ENCODE measurements around the gene FCMR.
"Not testable (repeated sequence)": the region's sequence is repeated elsewhere in the genome, so short reads cannot be mapped to it uniquely, and the experiment has no call there.

FCMR gene

DNA sequence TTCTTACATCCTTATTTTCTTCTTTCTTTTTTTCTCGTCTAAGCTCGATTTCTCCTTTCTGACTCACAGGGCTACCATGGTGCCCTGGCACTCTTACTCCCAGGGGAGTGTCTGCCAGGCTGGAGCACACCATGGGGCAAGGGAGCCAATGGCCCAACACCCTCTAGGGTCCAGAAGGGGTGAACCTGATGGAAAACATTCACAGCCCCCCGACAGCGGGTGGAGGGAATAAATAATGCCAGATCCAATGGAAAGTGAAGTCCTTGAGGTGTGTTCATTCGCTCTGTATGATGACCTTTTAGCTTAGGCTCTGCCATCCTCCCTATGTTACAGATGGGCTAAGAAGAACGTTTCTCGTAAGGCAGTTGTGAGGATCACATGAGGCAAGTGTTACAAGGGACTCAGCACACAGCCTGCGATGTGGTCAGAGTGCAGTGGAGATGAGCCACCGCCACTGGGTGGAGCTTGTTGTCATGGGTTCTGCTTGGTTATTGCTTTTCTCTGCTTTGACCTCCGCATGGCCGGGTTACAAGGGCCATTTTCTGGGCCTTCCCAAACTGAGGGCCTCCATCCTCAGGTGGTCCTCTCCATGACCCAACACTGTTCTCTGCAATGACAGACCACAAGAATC, 3.5 kb upstream of the FCMR start:
- DNase-seq (ENCODE audit: extremely low spot score, insufficient read length, low read depth) (no peak), FAIRE-seq (peak; percentile 86)

- DNase-seq (ENCODE audit: extremely low spot score, insufficient read length, low read depth) (no peak), FAIRE-seq (no peak)
Measured at GRCh38 chr1:206924592-206925105, 2.9 kb upstream of the FCMR start.

GRCh38 chr1:206923961-206924557, 2.3 kb upstream of the FCMR start:
- DNase-seq (ENCODE audit: extremely low spot score, insufficient read length, low read depth), result not testable (repeated sequence)
- peak; percentile 89 for FAIRE-seq

GRCh38 chr1:206923009-206923960, 1.5 kb upstream of the FCMR start:
- FAIRE-seq (peak; percentile 83), DNase-seq (ENCODE audit: extremely low spot score, insufficient read length, low read depth) (peak; percentile 43)

GRCh38 chr1:206922524-206922923, 783 bp upstream of the FCMR start:
- FAIRE-seq (no peak), DNase-seq (ENCODE audit: extremely low spot score, insufficient read length, low read depth) (no peak)

GRCh38 chr1:206918076-206918475, 3.7 kb downstream of the FCMR start:
- peak; percentile 15 for FAIRE-seq
- no peak for DNase-seq (ENCODE audit: extremely low spot score, insufficient read length, low read depth)

DNA sequence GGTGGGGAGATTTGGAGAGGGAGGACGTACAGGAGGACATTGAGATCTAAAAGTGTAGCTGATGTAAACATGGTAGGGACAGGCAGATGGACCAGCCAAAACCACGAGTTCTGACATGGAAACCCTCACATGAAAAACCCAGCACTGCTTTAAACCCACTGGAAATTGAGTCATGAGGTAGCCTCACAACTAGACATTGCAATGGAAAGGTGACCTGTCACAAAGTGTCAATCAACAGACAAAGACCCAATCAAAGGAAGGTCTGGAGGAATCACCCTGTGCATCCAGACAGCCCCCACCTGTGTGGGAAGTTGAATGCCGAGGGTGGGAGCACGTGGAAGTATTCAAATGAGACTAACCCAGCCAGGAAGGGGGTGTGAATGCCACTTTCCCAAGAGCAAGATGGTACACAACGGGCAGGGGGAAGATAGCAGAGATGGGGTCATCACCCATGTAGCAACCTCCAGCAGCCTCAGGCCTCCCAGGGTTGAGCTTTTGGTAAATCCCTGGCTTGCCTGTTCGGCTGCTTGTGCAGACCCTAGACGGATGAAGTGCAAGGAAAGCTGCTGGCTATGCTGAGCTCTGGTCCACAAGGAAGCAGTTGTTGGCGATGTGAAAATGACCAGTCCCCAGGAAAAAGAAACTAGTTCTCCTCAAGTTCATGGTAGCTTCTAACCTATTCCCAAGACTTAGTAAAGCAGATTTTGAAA, 5.6 kb downstream of the FCMR start:
- FAIRE-seq, result no peak
- no peak for DNase-seq (ENCODE audit: extremely low spot score, insufficient read length, low read depth)

GRCh38 chr1:206915030-206915735, 6.6 kb downstream of the FCMR start:
- no peak for DNase-seq (ENCODE audit: extremely low spot score, insufficient read length, low read depth)
- FAIRE-seq, result no peak

DNA sequence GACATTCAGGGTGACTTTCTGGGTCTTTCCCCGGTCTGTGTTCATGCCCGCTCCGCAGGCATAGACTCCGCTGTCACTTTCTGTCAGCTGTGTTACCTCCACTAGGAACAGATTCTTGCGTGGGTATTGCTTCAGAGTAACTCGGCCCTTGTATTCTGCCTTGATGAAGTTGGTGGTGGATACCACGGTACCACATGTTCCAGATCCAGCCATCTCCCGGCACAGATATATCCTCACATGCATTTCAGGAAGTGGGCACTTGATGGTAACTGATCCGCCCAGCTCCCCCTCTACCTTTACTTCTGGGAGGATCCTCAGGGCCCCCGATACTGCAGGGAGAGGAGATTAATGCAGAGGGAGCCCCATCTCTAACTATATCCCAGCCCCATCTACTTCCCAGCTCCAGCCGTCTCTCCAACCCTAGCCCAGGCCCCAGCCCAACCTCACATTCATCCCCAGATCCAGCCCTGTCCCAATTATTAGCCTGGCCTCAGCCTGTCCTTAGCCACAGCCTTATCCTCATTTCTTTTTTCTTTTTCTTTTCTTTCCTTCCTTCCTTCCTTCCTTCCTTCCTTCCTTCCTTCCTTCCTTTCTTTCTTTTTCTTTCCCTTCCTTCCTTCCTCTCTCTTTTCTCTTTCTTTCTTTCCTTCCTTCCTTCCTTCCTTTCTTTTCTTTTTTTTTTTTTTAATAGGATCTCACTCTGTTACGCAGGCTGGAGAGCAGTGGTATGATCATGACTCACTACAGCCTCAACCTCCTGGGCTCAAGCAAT, 7.8 kb downstream of the FCMR start:
- DNase-seq (ENCODE audit: extremely low spot score, insufficient read length, low read depth) (no peak), FAIRE-seq (no peak)

DNA sequence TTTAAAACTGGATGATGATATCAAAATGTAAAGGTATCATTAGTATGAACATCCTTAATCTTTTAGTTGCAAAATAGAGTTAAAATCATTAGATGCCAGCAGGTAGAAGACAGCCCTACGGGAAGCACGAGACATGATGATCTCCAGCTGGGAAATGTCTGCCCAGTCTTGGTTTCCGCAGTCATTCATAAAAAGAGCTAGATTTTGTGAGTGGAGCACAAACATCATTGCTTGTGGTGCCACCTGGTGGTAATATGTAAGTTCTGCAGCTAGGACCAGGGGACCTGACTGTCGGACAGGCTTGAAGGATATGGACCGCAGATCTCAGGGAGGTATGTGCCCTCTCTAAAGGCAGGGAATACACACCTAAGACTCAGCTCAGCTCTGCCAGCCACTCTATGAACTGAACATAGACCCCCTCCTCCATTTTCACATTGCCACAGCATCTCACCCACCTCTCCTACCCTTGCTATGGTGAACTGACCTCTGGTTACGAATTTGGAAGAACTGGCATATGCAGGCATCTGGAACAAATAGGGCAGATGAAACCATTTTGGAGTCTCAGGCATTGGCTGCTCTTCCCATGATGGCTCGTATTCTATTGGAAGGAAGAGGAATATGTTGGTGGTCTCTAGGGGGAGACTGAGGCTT, 9.2 kb downstream of the FCMR start:
- DNase-seq (ENCODE audit: extremely low spot score, insufficient read length, low read depth) (peak; percentile 44), FAIRE-seq (peak; percentile 85)

DNA sequence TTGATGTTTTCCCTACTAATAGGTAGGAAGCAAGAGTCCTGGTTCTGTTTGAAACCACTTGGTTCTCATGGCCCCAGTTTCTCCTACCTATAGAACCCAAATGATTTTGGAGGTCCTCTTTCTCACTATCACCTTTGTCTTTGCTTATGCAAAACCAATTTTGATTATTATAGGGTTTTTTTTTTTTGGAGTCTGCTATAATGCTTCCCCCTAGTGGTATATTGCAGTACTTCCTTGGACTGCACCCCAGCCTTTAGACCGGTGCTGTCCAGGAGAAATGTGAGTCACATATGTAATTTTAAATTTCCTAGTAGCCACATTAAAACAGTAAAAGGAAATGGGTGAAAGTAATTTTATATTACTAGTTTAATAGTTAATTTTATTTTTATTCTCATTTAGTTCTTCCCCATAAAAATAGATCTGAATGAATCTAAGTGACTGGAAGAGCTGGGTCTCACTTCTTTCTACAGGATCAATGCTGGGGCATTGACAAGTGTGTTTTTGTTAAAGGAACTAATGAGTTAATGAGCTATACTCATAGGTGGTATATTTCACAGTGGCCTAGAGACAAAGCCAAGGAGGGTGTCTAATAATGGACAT, 10.6 kb downstream of the FCMR start:
- FAIRE-seq (no peak), DNase-seq (ENCODE audit: extremely low spot score, insufficient read length, low read depth) (peak; percentile 38)

- FAIRE-seq, result no peak
- DNase-seq (ENCODE audit: extremely low spot score, insufficient read length, low read depth), result no peak
Measured at GRCh38 chr1:206909883-206910318, 11.8 kb downstream of the FCMR start.

DNA sequence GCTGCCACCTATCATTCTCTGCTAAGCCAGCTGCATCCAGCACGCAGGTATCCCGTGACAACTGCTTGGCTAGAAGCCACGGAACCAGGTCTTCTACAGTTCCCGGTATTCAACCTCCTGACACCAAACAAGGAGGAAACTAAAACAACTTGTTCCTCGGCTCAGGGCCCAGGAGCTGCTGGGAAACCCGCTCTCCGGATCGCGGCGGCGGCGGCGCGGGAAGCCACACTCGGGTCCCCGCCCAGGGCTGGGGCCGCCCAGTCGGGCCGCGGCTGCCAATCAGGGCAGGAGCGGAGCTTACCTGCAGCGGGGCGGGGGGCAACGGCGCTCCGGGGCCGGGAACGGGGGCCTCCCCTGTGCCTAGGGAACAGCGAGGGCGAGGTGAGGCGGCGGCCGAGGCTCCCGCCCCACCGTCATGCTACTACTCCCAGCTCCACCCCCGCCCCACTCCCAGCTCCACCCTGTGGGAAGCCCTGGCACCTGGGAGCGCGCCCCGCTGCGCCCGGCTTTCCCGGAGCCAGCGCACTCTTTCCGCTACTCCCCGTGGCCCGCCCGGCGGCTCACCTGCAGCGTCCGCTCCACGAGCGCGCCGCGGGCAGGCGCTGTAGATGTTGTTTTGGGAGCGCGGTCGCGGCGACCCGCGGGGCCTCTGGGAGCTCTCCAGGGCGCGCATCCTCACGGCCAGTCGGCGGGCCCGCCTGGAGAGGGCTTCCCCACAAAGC, 12.4 kb downstream of the FCMR start:
- DNase-seq (ENCODE audit: extremely low spot score, insufficient read length, low read depth) (no peak), FAIRE-seq (no peak)

DNA sequence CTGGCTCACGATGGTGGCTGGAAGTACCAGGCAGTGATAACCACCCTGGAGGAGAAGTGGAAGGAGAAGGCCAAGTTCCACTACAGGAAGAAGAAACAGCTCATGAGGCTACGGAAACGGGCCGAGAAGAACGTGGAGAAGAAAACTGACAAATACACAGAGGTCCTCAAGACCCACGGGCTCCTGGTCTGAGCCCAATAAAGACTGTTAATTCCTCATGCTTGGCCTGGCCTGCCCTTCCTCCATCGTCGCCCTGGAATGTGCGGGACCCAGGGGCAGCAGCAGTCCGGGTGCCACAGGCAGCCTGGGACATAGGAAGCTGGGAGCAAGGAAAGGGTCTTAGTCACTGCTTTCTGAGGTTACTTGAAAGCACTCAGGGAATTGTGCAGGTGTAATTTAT, 13.7 kb downstream of the FCMR start:
- FAIRE-seq (no peak), DNase-seq (ENCODE audit: extremely low spot score, insufficient read length, low read depth) (no peak)

- no peak for DNase-seq (ENCODE audit: extremely low spot score, insufficient read length, low read depth)
- no peak for FAIRE-seq
Measured at GRCh38 chr1:206907304-206907991, 14.3 kb downstream of the FCMR start.

DNA sequence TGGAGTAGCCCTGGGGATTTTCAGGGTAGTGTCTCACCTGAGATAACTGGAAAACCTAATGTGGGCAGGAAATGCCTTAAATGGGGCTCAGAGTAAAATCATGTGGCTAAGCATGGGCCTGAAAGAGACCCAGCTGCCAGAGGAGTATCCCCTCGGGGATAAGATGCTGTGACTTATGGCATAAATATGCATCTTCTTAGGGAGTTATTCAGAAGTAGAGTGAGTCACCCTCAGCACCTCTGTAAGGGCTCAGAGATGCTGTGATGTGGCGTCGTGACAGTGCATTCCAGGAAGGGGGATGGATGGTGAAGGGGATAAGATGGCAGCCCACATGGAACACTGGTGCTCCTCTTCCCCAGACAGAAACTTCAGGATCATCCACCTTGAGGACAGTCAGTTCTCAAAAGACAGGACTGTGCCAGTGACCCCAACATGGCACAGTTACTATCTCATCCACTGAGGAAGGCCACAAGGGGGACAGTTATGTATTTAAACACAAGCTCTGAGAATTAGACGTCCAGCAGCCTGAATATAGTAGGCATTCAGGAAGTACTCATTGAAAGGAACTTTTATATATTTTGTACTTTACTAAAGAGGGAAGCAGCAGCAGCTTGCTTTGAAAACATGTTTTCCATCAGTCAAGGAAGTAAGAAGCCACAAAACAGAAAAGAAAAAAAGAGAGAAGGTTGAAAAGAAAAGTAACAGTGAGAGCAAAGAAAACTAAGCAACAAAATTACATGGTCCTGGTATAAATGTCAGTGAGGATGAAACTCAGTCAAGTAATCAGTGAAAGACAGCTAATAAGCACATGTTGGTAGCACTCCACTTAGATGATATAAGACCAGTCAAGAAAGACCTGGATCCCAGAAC, 16.2 kb downstream of the FCMR start:
- DNase-seq (ENCODE audit: extremely low spot score, insufficient read length, low read depth) (no peak), FAIRE-seq (peak; percentile 31)

Measured in GM18507 (cell line).